Measurements from ENCODE around the gene SLC2A4RG.
A peak's percentile ranks its signal among the peaks of the same experiment; 100 is the strongest.

SLC2A4RG gene, protein sequence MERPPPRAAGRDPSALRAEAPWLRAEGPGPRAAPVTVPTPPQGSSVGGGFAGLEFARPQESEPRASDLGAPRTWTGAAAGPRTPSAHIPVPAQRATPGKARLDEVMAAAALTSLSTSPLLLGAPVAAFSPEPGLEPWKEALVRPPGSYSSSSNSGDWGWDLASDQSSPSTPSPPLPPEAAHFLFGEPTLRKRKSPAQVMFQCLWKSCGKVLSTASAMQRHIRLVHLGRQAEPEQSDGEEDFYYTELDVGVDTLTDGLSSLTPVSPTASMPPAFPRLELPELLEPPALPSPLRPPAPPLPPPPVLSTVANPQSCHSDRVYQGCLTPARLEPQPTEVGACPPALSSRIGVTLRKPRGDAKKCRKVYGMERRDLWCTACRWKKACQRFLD

GRCh38 chr20:63739130-63740069 lies at the start of gene SLC2A4RG:
Gene SLC2A4RG (plus strand): TSS chr20:63739776. CDS start chr20:63739913, 137 bp downstream.
- peak; percentile 100 for DNase-seq (ENCODE audit: low spot score)

DNA sequence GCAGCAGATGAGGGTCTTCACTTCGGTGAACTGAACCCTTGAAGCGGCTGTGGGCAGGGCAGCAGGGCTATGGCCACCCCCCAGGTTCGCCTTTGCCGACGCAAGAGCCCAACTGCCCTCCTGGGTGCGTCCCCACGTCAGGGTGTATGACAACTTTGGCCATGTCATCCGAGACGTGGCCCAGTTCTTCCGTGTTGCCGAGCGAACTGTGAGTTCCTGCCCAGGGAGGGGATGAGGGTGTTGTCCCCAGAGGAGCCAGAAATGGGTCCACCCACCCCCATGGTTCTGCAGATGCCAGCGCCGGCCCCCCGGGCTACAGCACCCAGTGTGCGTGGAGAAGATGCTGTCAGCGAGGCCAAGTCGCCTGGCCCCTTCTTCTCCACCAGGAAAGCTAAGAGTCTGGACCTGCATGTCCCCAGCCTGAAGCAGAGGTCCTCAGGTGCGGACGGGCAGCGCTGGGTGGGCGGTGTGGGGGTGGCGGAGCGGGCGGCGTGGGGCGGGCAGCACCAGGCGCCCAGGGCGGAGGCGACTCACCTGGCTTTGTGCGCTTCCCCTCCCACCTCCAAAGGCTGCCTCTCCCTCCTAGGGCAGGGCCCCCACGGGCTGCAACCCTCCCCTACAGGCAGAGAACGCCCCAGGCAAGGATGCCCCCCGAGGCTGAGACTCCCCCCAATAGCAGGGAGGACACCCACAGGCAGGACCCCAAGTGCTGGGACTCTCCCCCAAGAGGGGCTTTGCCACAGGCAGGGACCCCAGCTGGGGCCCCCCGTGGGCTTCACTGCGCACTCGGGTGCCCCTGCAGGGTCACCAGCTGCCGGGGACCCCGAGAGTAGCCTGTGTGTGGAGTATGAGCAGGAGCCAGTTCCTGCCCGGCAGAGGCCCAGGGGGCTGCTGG lies 49.3 kb upstream of the SLC2A4RG start:
- no peak for DNase-seq (ENCODE audit: low spot score)

DNA sequence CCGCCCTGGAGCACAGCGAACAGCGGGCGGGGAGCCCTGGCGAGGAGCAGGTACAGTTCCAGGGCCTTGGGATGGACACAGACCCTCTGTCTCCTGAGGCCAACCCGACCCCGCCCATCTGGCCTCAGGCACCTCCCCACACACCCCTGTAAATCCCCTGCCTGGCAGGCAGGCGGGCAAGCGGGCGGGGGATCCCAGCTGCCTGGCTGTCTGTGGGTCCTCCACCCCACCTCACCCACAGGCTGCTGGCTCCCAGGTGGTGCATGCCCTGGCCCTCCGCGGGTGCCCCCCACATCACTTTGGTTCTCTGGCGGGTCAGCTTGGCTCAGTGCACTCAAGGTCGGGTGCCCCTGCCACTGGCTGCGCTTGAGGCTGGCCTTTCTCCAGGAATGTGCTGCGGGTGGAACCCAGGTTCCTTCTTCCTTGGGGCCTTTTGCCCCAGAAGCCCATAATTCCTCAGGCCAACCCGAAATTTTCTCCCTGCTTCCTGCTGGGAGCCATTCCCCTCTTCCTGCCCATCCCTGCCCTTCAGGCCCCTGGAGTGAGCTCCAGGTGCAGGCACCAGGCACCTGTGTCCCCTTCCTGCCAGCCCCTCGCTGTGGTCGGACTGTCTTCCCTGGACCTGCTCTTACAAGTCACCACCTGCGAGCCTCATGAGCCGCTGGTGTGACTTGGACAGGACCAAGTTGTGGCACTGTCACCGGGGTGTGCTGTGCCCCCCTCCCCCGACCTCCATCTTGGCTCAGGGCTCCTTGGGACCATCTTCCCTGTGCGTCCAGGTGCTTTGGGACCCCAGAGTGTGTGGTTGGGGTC lies 48.5 kb upstream of the SLC2A4RG start:
- no peak for DNase-seq (ENCODE audit: low spot score)

- no peak for DNase-seq (ENCODE audit: low spot score)
Observed at GRCh38 chr20:63691711-63692435, 47.7 kb upstream of the SLC2A4RG start.

DNA sequence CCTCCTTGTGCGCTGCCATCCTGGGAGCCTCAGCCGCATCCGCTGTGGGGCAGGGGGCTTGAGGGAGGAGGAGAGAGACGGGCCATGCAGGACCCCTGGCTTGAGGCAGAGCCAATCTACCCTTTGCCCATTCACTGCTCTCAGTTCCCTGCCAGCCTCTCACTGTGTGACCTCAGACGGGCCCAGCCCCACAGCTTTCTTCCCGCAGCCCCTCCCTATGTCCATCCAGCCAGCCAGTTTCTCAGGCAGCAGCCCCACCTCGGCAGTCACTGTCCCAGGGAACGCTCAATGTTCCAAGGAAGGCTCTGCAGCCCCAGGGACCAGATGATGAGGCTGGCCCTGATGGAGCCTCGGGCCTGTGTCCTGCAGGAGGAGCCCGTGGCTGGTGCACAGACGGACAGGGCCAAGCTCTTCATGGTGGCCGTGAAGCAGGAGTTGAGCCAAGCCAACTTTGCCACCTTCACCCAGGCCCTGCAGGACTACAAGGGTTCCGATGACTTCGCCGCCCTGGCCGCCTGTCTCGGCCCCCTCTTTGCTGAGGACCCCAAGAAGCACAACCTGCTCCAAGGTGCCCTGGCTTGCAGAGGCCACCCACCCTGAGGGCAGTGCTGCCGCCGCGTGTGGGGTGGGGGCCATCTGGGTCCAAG lies 47.0 kb upstream of the SLC2A4RG start:
- DNase-seq (ENCODE audit: low spot score): no peak

- DNase-seq (ENCODE audit: low spot score): no peak
Observed at GRCh38 chr20:63693083-63693732, 46.4 kb upstream of the SLC2A4RG start.

DNA sequence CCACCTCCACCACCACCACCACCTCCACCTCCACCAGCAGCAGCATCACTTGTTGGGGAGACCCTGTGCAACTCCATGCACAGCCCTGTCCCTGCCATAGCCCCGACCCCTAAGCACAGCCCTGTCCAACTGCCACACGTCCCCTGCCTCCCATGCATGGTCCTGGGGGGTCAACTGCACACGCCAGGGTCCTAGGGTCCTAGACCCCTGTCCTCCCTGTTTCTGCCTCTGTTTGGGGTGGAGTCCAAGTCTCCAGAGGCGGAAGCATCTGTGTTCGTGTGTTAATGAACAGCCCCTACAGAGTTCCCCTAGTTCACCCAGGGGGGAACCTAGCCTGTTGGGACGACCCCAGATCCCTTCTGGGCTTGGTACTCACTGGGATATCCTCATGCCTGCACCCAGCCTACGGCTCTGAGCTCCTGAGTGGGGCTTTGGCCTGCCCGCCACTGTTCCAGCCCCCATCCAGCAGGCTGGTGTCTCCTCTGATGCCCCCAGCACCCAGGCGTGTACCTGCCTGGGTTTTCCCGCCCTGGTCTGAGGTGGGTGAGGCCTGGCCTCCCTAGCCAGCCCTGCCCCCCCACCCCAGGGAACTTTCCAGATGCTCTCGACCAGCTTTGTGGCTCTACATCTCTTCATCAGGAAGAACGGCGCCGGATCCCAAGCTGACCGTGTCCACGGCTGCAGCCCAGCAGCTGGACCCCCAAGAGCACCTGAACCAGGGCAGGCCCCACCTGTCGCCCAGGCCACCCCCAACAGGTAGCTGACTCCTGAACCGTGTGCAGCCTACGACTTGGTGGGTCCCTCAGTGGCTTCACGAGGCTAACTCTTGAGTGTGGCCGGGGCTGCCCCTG lies 45.6 kb upstream of the SLC2A4RG start:
- no peak for DNase-seq (ENCODE audit: low spot score)

DNA sequence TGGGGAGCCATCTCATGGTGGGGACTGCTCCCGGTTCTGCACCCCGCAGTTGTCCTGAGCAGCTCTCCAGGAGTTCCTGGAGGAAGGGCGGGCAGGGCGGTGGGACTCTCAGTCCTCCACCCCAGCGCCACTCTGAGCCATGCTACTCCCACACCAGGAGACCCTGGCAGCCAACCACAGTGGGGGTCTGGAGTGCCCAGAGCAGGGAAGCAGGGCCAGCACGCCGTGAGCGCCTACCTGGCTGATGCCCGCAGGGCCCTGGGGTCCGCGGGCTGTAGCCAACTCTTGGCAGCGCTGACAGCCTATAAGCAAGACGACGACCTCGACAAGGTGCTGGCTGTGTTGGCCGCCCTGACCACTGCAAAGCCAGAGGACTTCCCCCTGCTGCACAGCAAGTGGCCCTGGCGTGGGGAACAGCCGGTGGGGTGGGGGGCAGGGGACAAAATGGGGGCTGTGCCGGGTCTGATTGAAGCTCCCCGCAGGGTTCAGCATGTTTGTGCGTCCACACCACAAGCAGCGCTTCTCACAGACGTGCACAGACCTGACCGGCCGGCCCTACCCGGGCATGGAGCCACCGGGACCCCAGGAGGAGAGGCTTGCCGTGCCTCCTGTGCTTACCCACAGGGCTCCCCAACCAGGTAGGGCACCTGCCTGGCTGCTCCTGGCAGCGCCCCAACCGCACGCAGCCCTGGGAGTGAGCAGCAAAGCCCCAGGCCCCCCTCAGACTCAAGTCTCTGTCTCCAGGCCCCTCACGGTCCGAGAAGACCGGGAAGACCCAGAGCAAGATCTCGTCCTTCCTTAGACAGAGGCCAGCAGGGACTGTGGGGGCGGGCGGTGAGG lies 44.8 kb upstream of the SLC2A4RG start:
- no peak for DNase-seq (ENCODE audit: low spot score)

DNA sequence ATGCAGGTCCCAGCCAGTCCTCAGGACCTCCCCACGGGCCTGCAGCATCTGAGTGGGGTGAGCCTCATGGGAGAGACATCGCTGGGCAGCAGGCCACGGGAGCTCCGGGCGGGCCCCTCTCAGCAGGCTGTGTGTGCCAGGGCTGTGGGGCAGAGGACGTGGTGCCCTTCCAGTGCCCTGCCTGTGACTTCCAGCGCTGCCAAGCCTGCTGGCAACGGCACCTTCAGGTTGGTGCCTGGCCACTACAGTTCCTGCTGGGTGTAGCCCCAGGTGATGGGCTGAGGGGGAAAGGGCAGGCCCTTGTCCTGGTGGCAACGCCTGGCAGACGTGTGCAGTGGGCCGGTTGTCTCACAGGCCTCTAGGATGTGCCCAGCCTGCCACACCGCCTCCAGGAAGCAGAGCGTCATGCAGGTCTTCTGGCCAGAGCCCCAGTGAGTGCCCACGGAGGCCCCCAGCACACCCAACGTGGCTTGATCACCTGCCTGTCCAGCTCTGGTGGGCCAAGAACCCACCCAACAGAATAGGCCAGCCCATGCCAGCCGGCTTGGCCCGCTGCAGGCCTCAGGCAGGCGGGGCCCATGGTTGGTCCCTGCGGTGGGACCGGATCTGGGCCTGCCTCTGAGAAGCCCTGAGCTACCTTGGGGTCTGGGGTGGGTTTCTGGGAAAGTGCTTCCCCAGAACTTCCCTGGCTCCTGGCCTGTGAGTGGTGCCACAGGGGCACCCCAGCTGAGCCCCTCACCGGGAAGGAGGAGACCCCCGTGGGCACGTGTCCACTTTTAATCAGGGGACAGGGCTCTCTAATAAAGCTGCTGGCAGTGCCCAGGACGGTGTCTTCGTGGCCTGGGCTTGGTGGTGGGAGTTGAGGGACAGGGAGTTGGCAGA lies 43.9 kb upstream of the SLC2A4RG start:
- DNase-seq (ENCODE audit: low spot score): no peak

- no peak for DNase-seq (ENCODE audit: low spot score)
Observed at GRCh38 chr20:63696306-63696627, 43.3 kb upstream of the SLC2A4RG start.

DNA sequence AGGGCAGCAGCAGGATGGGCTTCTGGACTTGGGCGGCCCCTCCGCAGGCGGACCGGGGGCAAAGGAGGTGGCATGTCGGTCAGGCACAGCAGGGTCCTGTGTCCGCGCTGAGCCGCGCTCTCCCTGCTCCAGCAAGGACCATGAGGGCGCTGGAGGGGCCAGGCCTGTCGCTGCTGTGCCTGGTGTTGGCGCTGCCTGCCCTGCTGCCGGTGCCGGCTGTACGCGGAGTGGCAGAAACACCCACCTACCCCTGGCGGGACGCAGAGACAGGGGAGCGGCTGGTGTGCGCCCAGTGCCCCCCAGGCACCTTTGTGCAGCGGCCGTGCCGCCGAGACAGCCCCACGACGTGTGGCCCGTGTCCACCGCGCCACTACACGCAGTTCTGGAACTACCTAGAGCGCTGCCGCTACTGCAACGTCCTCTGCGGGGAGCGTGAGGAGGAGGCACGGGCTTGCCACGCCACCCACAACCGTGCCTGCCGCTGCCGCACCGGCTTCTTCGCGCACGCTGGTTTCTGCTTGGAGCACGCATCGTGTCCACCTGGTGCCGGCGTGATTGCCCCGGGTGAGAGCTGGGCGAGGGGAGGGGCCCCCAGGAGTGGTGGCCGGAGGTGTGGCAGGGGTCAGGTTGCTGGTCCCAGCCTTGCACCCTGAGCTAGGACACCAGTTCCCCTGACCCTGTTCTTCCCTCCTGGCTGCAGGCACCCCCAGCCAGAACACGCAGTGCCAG lies 42.8 kb upstream of the SLC2A4RG start, which contains the start of gene TNFRSF6B:
Gene TNFRSF6B, plus strand, starts transcription at position 25 of the 729 bp plus-strand sequence. Its CDS starts 116 bp downstream, at position 141.
- no peak for DNase-seq (ENCODE audit: low spot score)

DNA sequence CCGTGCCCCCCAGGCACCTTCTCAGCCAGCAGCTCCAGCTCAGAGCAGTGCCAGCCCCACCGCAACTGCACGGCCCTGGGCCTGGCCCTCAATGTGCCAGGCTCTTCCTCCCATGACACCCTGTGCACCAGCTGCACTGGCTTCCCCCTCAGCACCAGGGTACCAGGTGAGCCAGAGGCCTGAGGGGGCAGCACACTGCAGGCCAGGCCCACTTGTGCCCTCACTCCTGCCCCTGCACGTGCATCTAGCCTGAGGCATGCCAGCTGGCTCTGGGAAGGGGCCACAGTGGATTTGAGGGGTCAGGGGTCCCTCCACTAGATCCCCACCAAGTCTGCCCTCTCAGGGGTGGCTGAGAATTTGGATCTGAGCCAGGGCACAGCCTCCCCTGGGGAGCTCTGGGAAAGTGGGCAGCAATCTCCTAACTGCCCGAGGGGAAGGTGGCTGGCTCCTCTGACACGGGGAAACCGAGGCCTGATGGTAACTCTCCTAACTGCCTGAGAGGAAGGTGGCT lies 42.2 kb upstream of the SLC2A4RG start:
- DNase-seq (ENCODE audit: low spot score): no peak

GRCh38 chr20:63697868-63698545 lies 41.6 kb upstream of the SLC2A4RG start:
- DNase-seq (ENCODE audit: low spot score): no peak

- peak; percentile 94 for DNase-seq (ENCODE audit: low spot score)
Observed at GRCh38 chr20:63698739-63699465, 40.7 kb upstream of the SLC2A4RG start.

All from GM03348 (cell line).